ENCODE measurements around the gene HDAC1.
"Not testable (repeated sequence)": the region's sequence is repeated elsewhere in the genome, so short reads cannot be mapped to it uniquely, and the experiment has no call there.

HDAC1 gene

DNA sequence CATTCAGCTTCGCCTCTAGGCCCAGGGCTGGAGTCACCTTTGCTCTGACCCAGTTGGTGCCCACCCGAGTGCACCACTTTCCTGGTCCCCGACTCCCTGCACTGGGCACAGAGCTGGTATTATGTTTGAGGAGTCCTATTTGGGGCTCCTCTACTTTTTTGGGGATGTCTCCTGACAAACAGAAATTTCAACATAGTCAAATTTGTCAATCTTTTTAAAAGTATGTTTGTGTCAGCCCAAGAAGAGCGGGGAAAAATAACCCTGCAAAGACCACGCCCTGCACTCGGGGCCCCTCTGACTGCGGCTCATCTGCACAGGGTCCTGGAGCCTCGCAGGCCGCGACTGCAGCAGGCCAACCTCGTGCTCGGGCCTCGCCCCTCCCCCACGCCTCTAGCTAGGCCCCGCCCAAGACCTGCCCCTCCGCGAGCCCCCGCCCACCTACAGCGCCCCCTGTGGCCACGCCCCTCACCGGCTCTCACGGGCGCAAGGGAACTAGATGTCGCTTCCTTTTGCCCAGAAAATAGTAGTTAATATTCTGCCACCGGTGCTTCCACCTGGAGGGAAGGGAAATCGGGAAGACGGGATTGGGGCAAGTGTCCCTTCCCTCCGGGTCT is 59.0 kb downstream of the HDAC1 start:
- no peak for DNase-seq

DNA sequence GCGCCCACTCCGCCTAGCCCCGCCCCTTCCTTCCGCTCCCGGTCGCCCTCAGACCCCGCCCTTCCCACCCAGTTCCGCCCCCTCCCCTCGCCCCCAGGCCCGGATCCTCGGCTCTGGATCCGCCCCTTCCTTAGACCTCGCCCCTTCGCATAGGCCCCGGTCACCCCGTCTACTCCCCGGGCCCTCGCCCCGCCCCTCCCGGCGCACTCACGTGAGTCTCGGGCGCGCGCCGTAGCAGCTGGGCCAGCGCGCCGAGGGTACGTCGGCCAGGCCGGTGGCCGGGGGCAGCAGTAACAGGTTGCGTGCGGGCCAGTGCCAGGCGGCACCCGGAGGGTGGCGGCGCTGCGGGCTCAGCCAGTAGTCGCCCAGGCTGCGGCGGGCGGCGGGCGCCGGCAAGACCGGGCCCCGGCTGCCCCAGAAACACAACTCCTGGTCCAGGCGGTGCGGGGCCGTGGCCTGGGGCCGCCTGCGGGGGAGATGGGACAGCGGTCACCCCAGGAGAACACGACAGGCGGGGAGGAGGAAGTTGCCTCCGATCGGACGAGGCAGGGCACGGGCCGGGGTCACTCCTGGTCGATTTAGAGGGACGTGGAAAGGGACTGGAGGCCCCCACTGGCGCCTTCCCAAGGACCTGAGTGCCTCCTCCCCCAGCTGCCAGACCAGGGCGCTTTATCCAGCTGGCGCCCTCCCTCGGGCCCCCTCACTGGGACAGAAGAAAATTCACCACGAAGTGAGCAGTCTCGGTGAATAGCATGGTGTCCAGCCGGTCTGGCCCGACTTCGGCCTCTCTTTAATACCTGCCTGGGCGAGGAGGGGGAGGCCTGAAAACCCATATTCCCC is 59.7 kb downstream of the HDAC1 start:
- peak; percentile 95 for DNase-seq

DNA sequence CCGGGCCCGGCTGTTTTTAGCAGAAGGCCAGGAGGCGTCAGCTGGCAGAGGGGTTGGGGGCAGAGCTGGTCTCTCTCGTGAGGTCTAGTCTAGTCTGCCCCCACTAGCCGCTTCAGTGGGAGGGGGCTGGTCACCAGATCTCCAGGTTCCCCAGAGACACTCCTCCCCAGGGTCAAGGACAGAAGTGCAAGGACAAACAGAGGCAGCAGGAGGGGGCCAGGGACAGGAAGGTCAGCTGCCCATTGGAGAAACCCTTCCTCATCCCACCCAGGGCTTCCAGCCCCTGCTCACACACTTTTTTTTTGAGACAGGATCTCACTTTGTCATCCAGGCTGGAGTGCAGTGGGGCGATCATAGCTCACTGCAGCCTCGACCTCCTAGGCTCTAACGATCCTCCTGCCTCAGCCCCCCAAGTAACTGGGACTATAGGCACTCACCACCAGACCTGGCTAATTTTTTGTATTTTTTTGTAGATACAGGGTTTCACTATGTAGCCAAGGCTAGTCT is 60.4 kb downstream of the HDAC1 start:
- DNase-seq: no peak

DNA sequence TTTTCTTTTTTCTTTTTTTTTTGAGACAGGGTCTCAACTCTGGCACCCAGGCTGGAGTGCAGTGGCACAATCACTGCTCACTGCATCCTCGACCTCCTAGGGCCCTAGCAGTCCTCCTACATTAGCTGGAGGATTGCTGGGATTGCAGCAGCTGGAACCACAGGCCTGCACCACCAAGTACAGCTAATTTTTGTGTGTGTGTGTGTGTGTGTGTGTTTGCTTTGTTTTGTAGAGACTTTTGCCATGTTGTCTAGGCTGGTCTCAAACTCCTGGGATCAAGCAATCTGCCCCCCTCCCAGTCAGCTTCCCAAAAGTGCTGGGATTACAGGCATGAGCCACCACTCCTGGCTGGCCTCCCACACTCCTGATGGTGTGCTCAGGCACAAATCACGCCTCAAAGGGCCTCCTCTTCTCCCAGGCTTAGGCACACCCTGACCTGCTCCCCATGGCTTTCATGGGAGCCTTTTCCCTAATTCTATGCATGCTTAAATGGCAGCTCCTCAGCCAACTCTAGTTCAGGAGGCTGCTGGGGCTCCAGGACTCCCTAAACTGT is 61.0 kb downstream of the HDAC1 start:
- no peak for DNase-seq

DNA sequence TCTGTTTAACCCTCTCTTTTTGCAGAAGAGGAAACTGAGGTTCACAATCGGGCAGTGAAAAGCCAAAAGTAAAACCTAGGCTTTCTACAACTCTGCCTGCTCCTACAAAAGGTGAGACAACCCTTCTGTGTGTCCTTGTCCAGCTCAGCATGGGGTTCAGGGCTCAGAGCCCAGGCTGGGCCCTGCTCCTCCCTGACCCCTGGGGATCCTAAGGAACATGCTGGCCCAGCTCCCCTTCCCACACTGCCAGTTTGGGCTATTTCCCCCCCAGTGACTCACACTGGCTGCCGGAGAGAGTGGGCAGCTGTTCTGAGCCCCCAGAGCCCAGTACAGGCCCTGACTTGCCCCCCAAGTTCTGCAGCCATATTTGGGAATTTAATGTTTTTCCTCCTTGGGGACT is 61.5 kb downstream of the HDAC1 start:
- no peak for DNase-seq

DNA sequence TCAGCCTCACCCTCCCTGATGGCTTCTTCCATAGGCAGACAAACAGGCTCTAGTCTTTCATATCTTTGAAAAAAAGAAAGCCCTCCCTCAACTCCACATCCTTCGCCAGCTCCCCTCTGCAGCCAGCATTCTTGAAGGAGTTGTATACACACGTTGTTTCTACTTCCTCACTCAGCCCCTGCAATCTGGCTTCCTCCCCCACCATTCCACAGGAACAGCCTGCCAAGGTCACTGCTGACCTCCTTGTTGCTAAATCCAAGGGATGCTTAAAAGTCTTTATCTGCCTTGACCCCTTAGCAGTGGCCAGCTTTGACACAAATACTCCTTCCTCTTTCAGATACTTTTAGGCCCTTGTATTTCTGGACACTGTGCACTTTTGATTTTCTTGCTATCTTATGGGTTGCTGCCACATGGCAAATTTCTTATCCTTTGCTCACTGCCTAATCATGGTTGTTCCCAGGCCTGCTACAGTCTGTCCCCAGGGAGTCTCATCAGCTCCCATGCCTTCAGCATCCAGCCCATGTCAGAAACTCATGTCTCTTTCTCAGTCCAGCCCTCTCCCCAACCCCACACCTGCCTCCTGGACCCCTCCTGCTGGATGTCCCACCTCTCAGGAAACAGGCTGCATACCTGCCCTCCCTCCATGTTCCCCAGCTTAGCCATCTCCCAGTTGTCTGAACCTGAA is 62.1 kb downstream of the HDAC1 start:
- DNase-seq: no peak

DNA sequence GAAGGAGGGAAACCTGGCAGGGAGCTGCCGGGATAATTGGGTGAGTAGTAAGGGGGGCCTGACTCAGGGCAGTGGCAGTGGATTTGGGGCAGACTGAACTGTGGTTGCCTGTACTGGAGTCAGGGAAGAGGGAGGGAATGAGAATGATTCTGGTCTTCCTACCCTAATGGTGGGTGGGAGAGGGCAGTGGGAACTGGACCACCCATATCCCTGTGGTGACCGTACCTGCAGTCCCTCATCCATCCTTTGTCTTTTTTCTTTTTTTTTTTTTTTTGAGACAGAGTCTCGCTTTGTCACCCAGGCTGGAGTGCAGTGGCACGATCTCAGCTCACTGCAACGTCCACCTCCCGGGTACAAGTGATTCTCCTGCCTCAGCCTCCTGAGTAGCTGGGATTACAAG is 63.9 kb downstream of the HDAC1 start:
- not testable (repeated sequence) for DNase-seq

DNA sequence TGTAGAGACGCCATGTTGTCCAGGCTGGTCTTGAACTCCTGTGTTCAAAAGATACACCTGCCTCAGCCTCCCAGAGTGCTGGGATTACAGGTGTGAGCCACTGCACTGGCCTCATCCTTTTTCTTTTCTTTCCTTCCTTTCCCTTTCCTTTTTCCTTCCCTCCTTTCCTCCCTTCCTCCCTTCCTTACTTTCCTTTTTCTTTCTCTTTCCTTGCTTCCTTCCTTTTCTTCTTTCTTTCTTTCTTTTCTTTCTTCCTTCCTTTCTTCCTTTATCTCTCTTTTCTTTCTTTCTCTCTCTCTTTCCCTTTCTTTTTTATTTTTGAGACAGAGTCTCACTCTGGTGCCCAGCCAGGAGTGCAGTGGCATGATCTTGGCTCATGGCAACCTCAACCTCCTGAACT is 64.6 kb downstream of the HDAC1 start:
- no peak for DNase-seq

DNA sequence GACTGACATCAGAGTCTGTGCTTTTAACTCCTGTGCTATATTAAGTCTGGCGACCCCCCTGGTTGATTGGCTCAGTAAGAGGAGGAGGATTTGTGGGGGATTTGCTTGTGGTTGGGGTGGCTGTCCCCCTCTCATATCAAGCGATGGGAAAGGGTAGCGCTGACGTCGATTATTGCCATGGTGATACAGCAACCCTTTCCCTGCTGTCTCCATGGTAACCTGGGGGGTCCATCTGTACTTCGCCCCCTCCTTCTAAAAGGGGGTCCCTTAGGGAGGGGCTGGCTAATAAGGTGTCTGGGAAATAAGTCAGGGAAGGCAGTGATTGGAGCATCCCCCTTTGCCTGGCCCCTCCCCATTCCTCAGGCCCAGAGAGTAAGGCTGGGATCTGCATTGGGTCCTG is 65.7 kb downstream of the HDAC1 start:
- DNase-seq: no peak

DNA sequence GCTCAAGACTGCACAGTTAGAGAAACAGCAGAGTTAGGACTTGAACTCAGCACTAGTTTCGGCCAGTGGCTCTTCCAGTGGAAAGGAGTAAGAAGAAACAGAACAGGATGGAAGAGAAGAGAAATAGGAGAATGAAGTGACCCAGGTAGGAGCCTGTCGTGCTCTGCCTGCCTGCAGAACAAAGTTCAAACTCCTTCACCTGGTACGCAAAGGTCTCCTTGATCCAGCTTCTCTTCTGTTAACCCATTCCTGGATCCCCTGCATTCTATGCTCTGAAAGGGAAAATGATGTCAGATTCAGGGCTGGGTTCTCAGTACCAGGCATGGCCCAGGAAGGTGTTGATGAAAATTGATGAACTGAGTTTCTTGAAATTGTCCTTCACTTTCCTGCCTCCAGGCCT is 66.6 kb downstream of the HDAC1 start:
- no peak for DNase-seq

DNA sequence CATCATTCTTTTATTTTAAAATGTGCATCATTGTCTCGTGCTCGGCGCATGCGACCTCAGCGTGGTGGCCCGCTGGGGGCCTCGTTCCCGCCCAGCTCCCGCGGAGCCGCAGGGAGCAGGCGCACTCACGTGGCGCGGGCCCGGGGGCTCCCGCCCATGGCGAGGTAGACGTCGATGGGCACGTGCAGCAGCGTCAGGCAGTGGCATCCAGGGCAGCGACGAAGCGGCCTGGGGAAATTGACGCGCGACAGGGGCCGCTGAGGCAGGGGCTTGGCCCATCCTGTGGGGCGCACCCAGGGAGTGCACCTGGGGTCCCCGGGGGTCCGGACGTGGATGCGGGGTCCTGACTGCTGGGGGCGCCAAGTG is 69.4 kb downstream of the HDAC1 start:
- no peak for DNase-seq

DNA sequence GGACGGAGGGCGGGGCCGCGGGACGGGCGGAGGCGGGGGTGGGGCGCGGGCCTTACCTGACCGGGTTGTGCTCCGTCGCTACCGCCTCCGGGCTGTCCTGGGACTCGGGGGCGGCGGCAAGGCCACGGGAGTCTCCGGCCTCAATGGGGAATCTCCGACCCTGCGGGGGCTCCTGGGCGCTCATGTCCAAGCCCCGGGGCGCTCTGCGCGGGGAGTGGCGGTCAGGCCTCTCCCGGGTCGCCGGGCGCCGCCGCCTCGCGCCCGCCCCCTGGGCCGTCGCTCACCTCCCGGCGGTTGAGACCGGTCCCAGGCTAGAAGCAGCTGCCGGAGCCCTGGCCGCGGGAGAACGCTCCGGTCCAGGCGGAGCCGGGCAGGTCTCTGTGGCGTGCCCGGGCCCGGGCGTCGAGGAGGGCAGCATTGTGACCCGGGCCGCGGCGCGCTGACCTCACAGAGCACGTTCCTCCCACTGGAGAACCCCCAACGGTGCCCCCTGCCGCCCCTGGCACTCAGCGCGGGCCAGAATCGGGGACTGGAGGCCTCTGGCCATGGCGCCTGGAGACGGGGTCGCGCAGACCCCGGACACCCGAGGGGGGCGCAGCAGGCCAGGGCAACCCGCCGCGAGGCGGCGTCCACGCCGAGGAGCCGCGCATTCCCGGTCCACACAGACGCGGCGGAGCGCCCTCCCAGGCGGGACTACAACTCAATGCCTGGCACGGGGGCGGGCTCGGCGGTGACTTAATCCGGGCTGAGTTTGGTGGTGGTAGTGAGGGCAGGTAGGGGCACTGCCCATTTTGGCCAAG is 70.0 kb downstream of the HDAC1 start:
- no peak for DNase-seq

DNA sequence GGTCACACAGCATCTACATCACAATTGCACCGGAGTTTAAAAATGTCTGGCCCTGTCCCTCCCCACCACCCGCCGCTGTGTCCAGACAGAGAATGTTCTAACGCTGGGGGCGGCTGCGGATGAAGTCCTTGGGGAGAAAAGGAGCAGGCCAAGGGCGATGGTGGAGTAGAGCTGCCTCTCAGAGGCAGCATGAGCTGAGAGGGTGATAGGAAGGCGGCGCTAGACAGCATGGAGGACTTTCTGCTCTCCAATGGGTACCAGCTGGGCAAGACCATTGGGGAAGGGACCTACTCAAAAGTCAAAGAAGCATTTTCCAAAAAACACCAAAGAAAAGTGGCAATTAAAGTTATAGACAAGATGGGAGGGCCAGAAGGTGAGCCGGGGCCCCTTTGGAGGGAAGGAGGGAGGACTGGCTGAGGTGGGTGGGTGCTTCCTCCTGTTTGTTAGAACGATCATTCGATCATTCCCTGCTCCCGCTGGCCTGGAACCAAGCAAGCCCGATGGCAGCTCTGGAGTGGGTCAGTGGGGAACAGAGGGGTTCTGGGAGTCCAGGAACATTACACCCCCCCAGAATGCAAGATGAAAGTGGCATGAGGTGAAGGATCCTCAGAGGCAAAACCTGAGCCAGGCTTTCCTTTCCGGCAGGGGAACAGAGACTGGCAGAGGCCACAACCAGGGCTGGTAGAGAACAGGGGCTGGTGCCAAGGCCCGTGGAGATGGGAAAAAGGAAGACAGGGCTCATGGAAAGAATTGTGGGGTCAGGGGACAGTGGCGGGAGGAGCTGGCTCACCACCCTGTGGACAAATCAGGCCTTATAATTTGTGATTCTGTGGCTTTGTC is 70.8 kb downstream of the HDAC1 start, which contains the start of the genes FAM229A and TSSK3:
FAM229A (minus strand) TSS at position 12 of the 840 bp plus-strand sequence. CDS start 394 bp downstream, outside the sequence.
TSSK3 (plus strand) TSS at position 66 of the 840 bp plus-strand sequence; CDS start at position 229, 163 bp downstream.
- no peak for DNase-seq

DNA sequence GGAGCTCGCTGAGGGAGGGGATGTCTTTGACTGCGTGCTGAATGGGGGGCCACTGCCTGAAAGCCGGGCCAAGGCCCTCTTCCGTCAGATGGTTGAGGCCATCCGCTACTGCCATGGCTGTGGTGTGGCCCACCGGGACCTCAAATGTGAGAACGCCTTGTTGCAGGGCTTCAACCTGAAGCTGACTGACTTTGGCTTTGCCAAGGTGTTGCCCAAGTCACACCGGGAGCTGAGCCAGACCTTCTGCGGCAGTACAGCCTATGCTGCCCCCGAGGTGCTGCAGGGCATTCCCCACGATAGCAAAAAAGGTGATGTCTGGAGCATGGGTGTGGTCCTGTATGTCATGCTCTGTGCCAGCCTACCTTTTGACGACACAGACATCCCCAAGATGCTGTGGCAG is 71.8 kb downstream of the HDAC1 start:
- no peak for DNase-seq

DNA sequence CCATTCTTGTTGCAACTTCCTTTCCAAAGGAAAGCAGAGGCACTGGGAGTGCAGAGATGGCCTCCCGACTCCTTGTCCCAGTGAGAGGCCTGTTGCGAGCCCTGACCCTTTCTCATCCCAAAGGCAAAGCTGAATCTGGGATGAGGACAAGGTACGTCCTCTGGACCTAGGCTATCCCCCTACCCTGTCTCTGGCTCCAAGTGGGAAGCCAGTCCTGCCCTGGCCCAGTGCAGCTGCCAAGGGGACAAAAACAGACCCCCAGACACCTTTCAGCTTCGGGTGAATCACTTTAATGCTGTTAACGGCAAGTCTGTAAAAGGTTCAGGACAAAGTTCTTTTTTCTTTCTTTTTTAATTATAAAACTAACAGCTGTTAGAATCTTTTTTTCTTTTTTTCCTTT is 73.0 kb downstream of the HDAC1 start:
- no peak for DNase-seq

DNA sequence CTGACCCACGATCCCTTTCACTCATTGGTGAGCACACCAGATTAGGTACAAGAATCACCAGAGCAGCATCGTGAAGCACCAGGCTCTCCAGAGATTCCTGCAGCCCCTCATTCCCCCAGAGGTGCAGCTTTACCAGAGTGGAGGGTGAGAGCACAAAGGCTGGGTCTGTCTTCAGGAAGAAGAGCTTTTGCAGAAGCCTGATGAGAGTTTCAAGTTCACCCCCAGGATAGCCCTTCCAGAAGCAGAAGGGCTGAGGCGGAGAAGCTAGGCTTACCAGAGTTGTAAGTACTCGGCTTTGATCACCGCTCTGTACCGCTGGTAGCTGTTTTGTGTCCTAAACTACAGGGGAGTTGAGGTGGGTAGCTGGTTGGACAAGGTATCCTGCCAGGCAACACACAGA is 73.6 kb downstream of the HDAC1 start:
- no peak for DNase-seq

DNA sequence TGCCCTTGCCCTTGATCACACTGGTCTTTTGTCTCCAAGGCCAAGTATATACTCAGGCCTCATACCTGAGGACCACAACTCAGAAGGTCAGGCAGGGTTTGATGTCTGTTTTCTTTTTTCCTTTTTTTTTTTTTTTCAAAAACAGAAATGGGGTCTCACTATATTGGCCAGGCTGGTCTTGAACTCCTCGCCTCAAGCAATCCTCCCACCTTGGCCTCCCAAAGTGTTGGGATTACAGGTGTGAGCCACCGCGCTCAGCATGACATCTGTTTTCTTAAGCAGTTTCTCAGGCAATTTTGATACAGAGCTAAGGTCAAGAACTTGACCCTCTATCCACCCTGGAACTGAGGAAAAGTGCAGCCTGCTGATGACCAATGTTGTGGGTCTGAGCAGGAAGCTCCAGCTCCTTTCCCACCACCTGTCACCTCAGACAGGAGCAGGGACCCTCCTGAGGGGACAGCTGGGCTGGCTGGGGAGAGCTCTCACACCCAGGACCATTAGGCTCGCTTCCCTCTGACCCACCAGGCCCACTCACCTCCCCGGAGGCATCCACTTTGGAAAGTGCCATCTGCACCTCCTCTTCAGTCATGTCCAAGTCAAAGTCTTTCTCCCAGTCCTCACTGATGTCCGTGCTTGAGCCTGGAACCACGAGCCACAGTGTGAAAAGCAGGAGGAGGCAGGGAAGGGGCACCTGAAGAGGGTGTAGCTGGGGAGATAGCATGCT is 76.2 kb downstream of the HDAC1 start:
- DNase-seq: no peak

DNA sequence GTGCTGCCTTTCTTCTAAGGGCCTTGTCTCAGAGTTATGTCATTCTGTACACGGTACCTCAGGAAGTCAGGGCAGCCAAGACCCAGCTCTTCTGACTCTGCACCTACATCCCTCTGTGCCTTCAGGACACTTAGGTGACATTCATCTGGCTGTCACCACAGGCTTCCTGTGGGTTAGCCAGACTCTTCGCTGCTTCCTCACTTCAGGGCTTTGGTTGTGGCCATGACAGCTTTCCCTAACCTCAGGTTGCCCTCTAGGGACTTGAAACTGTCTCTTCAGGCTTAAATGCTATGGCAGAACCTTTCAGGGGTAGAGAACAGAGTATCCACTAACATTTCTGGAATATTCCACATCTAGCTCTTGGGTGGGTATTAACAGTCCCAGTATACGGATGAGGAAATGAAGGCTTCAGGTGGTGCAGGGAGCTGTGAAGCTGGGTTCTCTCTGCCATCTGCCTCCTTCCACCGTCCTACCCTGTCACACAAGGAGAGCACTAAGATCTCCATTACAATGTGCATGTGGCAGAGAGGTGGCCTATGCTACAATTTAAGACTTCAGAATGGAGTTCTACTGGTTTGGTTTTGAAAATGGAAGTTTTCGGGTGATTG is 80.4 kb downstream of the HDAC1 start:
- DNase-seq: peak; percentile 82

DNA sequence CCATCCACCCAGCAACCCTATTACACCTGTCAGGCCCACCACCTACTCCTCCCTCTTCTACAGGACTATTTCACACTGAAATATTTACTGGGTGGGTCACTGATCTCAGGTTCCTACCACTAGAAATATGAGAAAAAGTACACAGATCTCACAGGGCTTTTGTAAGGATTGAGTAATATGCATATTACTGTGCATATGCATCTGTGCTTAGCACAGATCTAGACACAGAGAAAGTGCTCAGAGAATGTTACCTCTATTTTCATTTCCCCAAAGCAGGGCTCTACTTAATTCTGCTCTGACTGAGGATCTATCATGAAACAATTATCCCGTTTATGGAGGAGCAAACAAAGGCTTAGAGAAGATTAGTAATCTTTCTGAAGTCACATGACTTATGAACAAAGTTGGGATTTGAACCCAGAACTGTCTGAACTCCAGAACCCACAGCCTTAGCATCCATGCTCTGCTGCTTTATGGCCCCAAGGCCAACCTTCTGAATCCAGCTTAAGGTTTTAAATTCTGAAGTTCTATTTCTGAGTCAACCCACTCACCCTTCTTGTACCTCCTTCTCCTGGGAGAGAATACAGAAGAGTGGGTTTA is 82.2 kb downstream of the HDAC1 start:
- no peak for DNase-seq

DNA sequence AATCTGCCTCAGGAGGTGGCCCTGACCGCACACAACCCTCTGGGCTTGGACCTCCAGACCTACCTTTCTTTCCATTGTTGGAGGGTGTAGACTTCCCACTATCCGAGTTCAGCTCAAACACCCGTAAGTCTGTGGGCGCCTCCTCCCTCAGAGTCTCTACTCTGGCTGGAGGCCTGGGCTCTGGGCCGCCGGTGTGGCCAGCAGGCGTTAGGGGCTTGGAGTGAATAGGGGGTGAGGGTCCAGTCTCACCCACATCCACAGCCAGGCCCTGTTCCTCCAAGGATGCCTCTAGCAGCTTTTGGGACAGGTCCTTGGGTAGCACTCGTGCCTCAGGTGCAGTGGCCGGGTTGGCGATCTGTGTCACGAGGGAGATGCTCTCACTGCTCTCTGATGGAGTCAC is 84.3 kb downstream of the HDAC1 start:
- DNase-seq: no peak
